OCI-M1 (cell line): Measurements from ENCODE around the gene BAG5.
A peak's percentile ranks its signal among the peaks of the same experiment; 100 is the strongest.

Experiments
- DNase-seq: peaks from one replicate; lab custom pipeline; 2025; lab: John Stamatoyannopoulos, UW

The BAG5 gene

GRCh38 chr14:103546652-103547454, 15.6 kb downstream of the BAG5 start:
- peak; percentile 56 for DNase-seq

DNA sequence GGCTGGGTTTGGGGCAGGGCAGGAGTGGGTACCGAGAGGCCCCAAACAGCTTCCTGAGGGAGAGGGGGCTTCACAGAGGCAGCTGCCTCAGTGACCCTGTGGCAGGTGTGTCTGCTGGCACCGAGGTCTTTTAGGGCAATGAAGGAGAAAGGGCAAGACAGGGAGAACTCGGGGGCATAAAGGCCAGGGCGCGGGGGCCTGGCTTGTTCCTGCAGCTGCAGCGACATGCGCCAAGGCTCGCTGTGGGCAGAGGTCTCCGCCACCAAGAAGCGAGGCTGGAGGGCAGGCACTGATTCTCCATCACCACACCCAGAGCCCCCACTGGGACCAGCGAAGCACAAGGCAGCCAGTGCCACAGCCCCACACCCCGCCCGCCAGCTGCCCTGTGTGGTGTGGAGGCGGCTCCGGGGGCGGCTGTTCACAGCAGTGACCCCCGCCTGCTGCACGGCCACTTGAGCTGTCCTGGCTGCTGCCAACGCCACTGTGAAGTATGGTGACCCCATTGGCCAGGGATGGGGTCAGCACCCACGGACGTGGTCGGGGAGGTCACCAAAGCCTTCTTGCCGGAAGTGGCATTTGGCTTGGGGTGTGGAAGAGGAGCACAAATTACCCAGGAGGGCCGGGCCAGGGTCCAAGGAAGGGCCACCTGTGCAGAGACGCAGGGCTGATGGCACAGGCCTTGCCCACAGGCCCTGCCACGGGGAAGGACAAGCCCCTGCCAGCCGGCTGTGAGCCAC, 16.4 kb downstream of the BAG5 start:
- no peak for DNase-seq

DNA sequence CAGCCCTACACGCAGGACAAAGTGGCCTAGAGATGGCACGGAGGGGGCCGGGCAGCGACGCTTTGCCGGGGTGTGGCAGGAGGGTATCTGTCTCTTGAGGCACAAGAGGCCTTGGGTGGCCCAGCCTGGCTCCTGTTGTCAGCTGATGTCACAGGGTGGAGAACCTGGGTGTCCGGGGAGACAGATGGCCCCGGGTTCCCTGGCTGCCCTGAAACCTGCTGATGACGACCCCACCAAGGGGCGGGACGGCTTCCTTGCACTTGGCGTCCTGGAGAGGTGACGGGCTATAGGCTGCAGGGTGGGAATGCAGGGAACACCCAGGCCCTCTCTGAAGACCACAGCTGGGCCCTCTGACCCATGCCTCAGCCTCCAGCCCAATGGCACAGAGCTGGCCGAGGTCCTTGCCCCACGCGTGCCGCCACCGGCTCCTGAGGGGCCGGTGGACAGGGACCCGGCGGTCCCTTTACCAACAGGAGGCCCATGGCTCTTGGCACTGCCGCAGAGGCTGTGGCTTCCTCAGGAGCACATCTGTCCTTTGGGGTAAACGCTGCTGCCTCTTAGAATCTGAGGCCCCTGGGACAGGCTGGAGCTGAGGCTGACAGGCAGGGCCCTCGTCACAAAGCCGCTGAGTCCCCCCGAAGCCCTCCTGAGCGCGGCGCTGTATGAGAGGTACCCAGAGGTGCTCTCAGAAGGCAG, 17.1 kb downstream of the BAG5 start:
- DNase-seq, result no peak

GRCh38 chr14:103544388-103545218, 17.9 kb downstream of the BAG5 start:
- DNase-seq, result no peak

- DNase-seq, result no peak
Observed at GRCh38 chr14:103543721-103544387, 18.6 kb downstream of the BAG5 start.

DNA sequence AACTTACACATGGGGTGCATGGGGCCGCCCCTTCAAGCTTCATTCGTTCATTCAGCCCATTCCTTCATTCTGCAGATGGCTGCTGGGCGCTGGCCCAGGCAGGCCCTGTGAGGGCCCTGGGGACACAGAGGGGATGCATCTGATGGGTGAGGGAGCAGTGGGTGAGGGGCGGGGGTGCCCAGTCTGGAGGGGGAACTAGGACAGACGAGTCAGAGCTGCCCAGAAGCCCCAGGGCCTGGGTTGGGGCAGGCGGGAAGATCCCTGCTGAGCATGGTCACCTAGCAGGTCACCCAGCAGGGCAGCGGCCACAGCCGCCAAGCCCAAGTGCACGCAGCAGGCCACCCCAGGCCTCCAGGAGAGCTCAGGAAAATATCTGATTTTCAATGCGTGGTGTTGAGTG, 19.3 kb downstream of the BAG5 start:
- DNase-seq, result no peak

GRCh38 chr14:103542605-103543088, 19.8 kb downstream of the BAG5 start:
- no peak for DNase-seq

- no peak for DNase-seq
Observed at GRCh38 chr14:103541709-103542604, 20.5 kb downstream of the BAG5 start.

GRCh38 chr14:103540821-103541708, 21.4 kb downstream of the BAG5 start:
- DNase-seq, result no peak

- no peak for DNase-seq
Observed at GRCh38 chr14:103539056-103539825, 23.2 kb downstream of the BAG5 start.

DNA sequence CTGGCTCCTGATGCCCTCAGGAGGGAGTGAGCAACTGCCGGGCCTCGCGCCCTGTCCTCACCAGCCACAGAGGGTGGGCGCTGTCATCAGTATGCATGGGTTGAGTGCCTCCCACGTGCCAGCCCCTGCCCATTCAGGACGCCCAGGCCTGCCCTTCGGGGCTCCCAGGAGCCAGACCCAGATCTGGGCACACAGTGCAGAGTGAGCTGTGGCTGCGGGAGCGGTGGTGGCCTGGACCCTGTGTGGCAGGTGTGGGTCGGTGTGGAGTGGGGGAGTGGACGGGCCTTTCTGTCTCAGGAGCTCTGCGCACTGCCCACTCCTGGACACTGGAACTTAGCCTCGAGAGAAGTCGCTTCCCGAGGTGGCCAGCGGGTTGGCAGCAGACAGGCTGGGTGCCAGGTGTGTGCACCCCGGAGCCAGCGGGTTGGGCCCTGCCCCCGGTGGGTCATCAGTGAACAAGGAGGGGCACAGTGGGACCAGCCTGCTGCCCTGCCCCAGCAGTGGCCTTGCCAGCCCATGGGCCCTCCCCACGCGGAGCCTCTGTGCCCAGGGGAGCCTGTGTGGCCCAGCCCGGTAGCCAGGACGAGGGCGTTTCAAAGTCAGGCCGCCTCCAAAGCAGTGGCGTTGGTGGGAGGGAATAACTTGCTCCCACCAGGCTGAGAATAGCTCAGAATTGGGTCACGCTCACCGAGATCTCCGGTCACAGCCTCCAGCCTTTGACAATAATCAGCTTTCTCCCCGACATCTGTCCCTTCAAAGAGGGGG, 24.0 kb downstream of the BAG5 start:
- DNase-seq, result no peak

- no peak for DNase-seq
Observed at GRCh38 chr14:103537175-103537990, 25.1 kb downstream of the BAG5 start.

DNA sequence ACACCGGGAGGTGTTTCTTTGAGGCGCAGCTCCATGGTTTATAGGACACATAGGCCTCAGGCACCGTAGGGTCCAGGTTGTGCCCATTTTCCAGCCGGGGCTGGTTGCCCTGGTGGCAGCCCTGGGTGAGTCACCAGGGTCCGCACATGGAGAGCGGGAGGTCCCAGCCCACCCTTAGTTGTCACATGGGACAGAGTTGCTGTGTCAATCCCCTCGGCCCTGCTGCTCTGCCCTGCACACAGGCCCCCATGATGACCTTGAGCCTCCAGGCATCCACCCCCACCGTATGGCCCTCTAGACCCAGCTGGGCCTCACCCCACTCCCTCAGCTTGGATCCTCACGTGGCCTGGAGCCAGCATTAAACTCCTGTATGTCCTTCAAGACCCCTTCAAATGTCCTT, 25.8 kb downstream of the BAG5 start:
- DNase-seq, result no peak

DNA sequence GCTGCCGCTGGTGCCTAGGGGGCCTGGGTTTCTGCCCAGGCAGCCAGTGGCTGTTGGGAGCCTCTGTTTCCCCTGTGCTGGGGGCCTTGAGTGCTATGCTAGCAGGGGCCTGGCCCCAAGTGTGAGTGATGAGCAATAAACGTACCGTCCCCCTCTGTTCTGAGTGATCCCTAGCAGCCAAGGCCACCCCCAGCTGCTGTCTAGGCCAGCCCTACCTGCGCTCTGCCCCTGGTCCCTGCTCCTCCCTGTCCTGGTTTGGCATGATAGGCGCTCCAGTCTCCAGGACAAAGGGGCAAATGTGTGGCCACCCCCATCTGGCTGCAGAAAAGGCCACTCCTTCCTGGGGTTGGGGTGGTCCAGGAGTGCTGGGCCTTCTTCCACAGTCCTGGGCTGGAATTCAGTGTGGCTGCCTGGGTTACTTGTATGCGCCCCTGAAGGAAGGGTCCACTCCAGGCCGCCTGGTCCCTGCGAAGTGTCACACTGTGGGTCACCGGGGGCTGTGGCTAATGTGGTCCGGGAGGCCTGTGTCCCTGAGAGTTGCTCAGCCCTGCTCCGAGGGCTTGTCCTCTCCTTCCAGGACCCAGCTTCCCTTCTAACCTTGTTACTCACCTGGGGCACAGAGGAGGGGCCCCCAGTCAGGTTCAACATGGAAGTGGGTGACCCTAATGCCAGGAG, 26.4 kb downstream of the BAG5 start:
- no peak for DNase-seq

DNA sequence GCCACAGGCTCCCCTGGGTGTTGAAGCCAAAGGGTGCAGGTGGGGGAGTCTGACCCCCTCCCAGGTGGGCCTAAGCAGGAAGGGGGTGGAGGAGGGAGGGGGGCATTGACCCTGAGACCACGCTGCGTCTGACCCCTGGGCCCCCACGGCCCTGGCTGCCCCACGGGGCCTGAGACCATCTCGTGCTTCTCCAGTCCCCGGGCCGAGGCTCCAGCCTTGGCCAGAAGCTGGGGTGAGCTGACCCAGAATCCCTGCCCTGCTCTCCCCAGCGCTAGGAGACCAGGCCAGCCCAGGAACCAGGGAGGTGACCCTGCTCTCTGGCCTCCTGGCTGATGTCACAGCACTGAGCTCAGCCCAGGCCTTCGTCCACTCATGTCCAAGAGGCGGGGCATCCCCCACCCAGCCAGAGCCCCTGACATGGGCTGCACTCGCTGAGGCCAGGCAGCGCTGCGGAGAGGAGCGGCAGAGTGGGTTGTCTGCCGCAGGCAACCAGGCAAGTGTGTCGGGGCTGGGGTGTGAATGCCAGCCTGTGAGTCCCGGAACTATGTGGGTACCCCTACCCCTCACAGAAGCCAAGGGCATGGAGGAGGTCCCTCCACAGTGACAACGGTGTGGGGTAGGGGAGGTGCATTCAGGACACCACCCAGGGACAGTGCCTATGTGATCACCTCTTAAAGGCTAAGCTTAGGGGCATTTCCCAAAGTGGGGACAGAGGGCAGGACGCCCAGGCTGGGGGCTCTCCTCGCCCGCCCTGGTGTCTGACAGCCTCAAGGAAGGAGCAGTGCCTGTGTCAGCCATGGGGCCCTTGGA, 27.2 kb downstream of the BAG5 start:
- no peak for DNase-seq
